A549 (cell line): ENCODE measurements around the gene MGMT. TPM values are rescaled to one million over a fixed set of nuclear protein-coding genes. Genes with fewer than 3 reads are reported as not detected.

Experiments
- ATAC-seq, 2 experiments: fragments of 200-7000 bp in 1 of 2; fragments of >200 bp in 1 of 2; cut with Nextera tagmentation in 1 of 2; cut with Tn5 transposase in 1 of 2; 3 replicates each; pipeline versions ENCODE4 v1.8.0 to v1.9.1; 2018 to 2020; ENCODE audit warnings: mild to moderate bottlenecking in 1 of 2, moderate library complexity in 1 of 2
- CTCF ChIA-PET: fragments of 300-600 bp; sonication (Branson Sonifier 250); formaldehyde crosslinking; extraction: SDS; loops from one replicate; lab custom pipeline; 2021; ENCODE audit warnings: antibody characterized with exemption, inconsistent platforms; lab: Yijun Ruan, JAX
- POLR2A ChIA-PET: fragments of 350-600 bp; formaldehyde crosslinking; extraction: SDS; loops from one replicate; lab custom pipeline; 2021; ENCODE audit warnings: antibody characterized with exemption, inconsistent platforms; lab: Yijun Ruan, JAX
- DNase-seq, 2 experiments: peaks; one replicate each; pipeline versions ENCODE4 v3.0.0 to v3.0.0-alpha.2; 2011 to 2016; ENCODE audit warnings: low read depth in 1 of 2, low spot score in 1 of 2
- FAIRE-seq: peaks from 2 replicates; lab custom pipeline; 2011; peaks lifted over from hg19 to GRCh38; lab: Jason Lieb, UNC
- H3K27ac ChIP-seq, 2 experiments: fragments of >200 bp; sonication (Bioruptor Twin); formaldehyde crosslinking; 3 replicates each; pipeline ENCODE4 v1.5.1; 2016 to 2017
- H3K4me1 ChIP-seq: fragments of >200 bp; sonication (Bioruptor Twin); formaldehyde crosslinking; 3 replicates; pipeline ENCODE4 v1.6.1; 2016
- H3K4me2 ChIP-seq: fragments of >200 bp; sonication (Bioruptor Twin); formaldehyde crosslinking; 3 replicates; pipeline ENCODE4 v1.6.1; 2016
- H3K4me3 ChIP-seq: fragments of >200 bp; sonication (Bioruptor Twin); formaldehyde crosslinking; 3 replicates; pipeline ENCODE4 v1.5.1; 2016
- H3K9me3 ChIP-seq: fragments of >200 bp; sonication (Bioruptor Twin); formaldehyde crosslinking; 3 replicates; pipeline ENCODE4 v1.6.1; 2016
- CBX2 ChIP-seq: fragments of 200-600 bp; sonication (generic); IDR thresholded peaks from 2 replicates; pipeline ENCODE4 v1.6.1; 2016; ENCODE audit warnings: low read depth, mild to moderate bottlenecking, borderline replicate concordance
- CBX8 ChIP-seq: fragments of 200-600 bp; sonication (generic); IDR thresholded peaks from 2 replicates; pipeline ENCODE4 v1.6.1; 2016
- E2F6 ChIP-seq: IDR thresholded peaks from 2 replicates; pipeline ENCODE4 v1.6.1; 2012; ENCODE audit warnings: low read depth, borderline replicate concordance
- EHF ChIP-seq: fragments of 250-450 bp; sonication (Bioruptor Pico); IDR thresholded peaks from 2 replicates; pipeline ENCODE4 v1.5.0; 2020; ENCODE audit warnings: mild to moderate bottlenecking
- EHMT2 ChIP-seq: fragments of 200-600 bp; sonication (generic); IDR thresholded peaks from 2 replicates; pipeline ENCODE4 v1.6.1; 2016; ENCODE audit warnings: antibody characterized with exemption, low read depth, mild to moderate bottlenecking, moderate library complexity
- FOSB ChIP-seq: fragments of 250-450 bp; sonication (Bioruptor Pico); IDR thresholded peaks from 2 replicates; pipeline ENCODE4 v1.5.0; 2020; ENCODE audit warnings: mild to moderate bottlenecking, moderate library complexity
- FOSL2 ChIP-seq, 2 experiments: fragments of 450-650 bp in 1 of 2; fragments of >200 bp in 1 of 2; sonication (Bioruptor Twin) in 1 of 2; formaldehyde crosslinking; IDR thresholded peaks; 2 replicates each; pipeline versions ENCODE4 v1.5.0 to v1.6.1; 2016 to 2020; ENCODE audit warnings: mild to moderate bottlenecking in 1 of 2, moderate library complexity in 1 of 2
- FOXS1 ChIP-seq: fragments of 250-450 bp; sonication (Bioruptor Pico); IDR thresholded peaks from 2 replicates; pipeline ENCODE4 v1.5.0; 2020; ENCODE audit warnings: mild to moderate bottlenecking, moderate library complexity
- GATA3 ChIP-seq: IDR thresholded peaks from 2 replicates; pipeline ENCODE4 v1.6.1; 2012; ENCODE audit warnings: borderline replicate concordance
- HEYL ChIP-seq: fragments of 250-450 bp; sonication (Bioruptor Pico); IDR thresholded peaks from 2 replicates; pipeline ENCODE4 v1.8.0; 2021; ENCODE audit warnings: mild to moderate bottlenecking, moderate library complexity
- HOXA7 ChIP-seq: fragments of 250-450 bp; sonication (Bioruptor Pico); IDR thresholded peaks from 2 replicates; pipeline ENCODE4 v1.5.0; 2020; ENCODE audit warnings: mild to moderate bottlenecking, moderate library complexity
- KDM5A ChIP-seq: fragments of 200-600 bp; sonication (generic); IDR thresholded peaks from 2 replicates; pipeline ENCODE4 v1.6.1; 2016; ENCODE audit warnings: antibody characterized with exemption, mild to moderate bottlenecking
- MAFK ChIP-seq: fragments of 450-650 bp; IDR thresholded peaks from 2 replicates; pipeline ENCODE4 v1.6.1; 2014; ENCODE audit not compliant: partially characterized antibody
- NPAS2 ChIP-seq: fragments of 250-450 bp; sonication (Bioruptor Pico); IDR thresholded peaks from 2 replicates; pipeline ENCODE4 v1.8.0; 2022; ENCODE audit warnings: mild to moderate bottlenecking, moderate library complexity, borderline replicate concordance
- NR3C1 ChIP-seq: fragments of >200 bp; sonication (Bioruptor Twin); formaldehyde crosslinking; IDR thresholded peaks from 3 replicates; pipeline ENCODE4 v1.6.1; 2017
- PHF8 ChIP-seq: fragments of 200-600 bp; sonication (generic); IDR thresholded peaks from 2 replicates; pipeline ENCODE4 v1.6.1; 2016; ENCODE audit warnings: low read depth, mild to moderate bottlenecking, antibody characterized with exemption, moderate library complexity, borderline replicate concordance
- POLR2A ChIP-seq: IDR thresholded peaks from 2 replicates; pipeline ENCODE4 v1.6.1; 2012; ENCODE audit warnings: mild to moderate bottlenecking, low read length
- POLR2AphosphoS2 ChIP-seq: conservative IDR thresholded peaks from 2 replicates; pipeline ENCODE4 v1.6.1; 2012; ENCODE audit warnings: low read length, improper control_type of control experiment, inconsistent platforms
- RARB ChIP-seq: fragments of 250-450 bp; sonication (Bioruptor Pico); IDR thresholded peaks from 2 replicates; pipeline ENCODE4 v1.8.0; 2021; ENCODE audit warnings: mild to moderate bottlenecking, moderate library complexity
- RCOR1 ChIP-seq: fragments of 150-350 bp; IDR thresholded peaks from 2 replicates; pipeline ENCODE4 v1.6.1; 2014; ENCODE audit warnings: antibody characterized with exemption, low read length, low read depth
- RFX5 ChIP-seq: fragments of 450-650 bp; IDR thresholded peaks from 2 replicates; pipeline ENCODE4 v1.7.1; 2014; ENCODE audit warnings: antibody characterized with exemption, mild to moderate bottlenecking, moderate library complexity
- RNF2 ChIP-seq: fragments of 200-600 bp; sonication (generic); IDR thresholded peaks from 2 replicates; pipeline ENCODE4 v1.6.1; 2016; ENCODE audit warnings: low read depth, mild to moderate bottlenecking, antibody characterized with exemption, moderate library complexity, borderline replicate concordance
- SMC3 ChIP-seq: fragments of >200 bp; sonication (Bioruptor Twin); formaldehyde crosslinking; IDR thresholded peaks from 3 replicates; pipeline ENCODE4 v1.6.1; 2018; ENCODE audit warnings: inconsistent platforms
- SREBF2 ChIP-seq: fragments of 450-650 bp; IDR thresholded peaks from 2 replicates; pipeline ENCODE4 v1.6.1; 2014; ENCODE audit warnings: mild to moderate bottlenecking, moderate library complexity
- TP53 ChIP-seq: fragments of 250-450 bp; sonication (Bioruptor Pico); IDR thresholded peaks from 2 replicates; pipeline ENCODE4 v1.5.0; 2021; ENCODE audit warnings: mild to moderate bottlenecking, moderate library complexity
- ZC3H11A ChIP-seq: fragments of 450-650 bp; IDR thresholded peaks from 2 replicates; pipeline ENCODE4 v1.6.1; 2014; ENCODE audit warnings: antibody characterized with exemption, mild to moderate bottlenecking
- ZFP36 ChIP-seq: fragments of 450-650 bp; IDR thresholded peaks from 2 replicates; pipeline ENCODE4 v1.6.1; 2014; ENCODE audit warnings: borderline replicate concordance; ENCODE audit not compliant: partially characterized antibody
- WGBS: methylation state at CpG from one replicate; pipeline ENCODE4 v1.1.6; 2017; ENCODE audit errors: missing lambda C conversion rate; 5-methylcytosine and 5-hydroxymethylcytosine counted together
- polyA plus RNA-seq, 4 experiments: library from polyadenylated mRNA; depleted of rRNA in 3 of 4; stranded (reverse); fragments of >200 nt; fragmentation: RNase III in 1 of 4; extraction: RNeasy Plus Mini Kit Qiagen cat#74134 plus additional on column Dnase treatment in 1 of 4; gene quantifications; 2 replicates in 3 of 4; 3 replicates in 1 of 4; pipeline ENCODE4 v1.2.3, GENCODE V29; 2011 to 2017
- TF ChIP-seq, protein P1 (sequence below): IDR thresholded peaks from 2 replicates; pipeline ENCODE4 v1.6.1; 2012
- TF ChIP-seq, protein P2 (sequence below): fragments of 450-650 bp; IDR thresholded peaks from 2 replicates; pipeline ENCODE4 v1.6.1; 2014; ENCODE audit warnings: antibody characterized with exemption
- TF ChIP-seq, protein P3 (sequence below): fragments of >200 bp; sonication (Bioruptor Twin); formaldehyde crosslinking; IDR thresholded peaks from 3 replicates; pipeline ENCODE4 v1.5.1; 2016

Gene MGMT
- polyA plus RNA-seq, 2 of the 4 experiments (the other 2 are of a cell fraction), result 4.9 to 5.2 TPM

- WGBS, result 56% methylated on average over 19 of the region's 19 CpGs
- CTCF ChIA-PET, result no interaction called here
Observed at GRCh38 chr10:129581827-129582411, 114.9 kb downstream of the MGMT start.

DNA sequence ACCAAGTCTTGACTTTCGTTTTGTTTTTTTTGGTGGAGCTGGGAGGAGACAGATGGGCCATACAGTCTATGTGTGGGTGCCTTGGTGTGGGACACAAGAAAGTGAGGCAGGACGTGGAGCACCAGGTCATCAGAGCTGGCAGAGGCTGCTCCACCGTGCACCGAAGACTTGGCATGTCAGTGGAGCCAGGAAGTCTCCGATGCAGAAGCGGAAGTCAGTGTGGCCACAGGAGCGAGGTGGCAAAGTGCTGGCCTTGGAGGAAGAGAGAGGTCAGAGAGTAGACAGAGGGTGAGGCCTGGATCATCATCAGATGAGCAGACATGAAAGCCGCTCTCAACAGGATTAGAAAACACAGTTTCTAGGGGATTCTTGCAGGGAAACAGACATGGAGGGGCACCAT, 116.8 kb downstream of the MGMT start:
- Histone ChIP-seq H3K4me2 (no peak overlapping the region), H3K9me3 (peaks cover 19% of the 10 kb centered on the region), H3K4me3 (no peak overlapping the region), H3K4me1 (no peaks in the 10 kb centered on the region), H3K27ac (no peak overlapping the region)
- ATAC-seq (no peak), DNase-seq (no peak), FAIRE-seq (no peak)
- CTCF ChIA-PET, result no interaction called here
- TF ChIP-seq GATA3 (no peak), NR3C1 (no peak), EHF (CRISPR knock-in tag) (no peak), FOXS1 (CRISPR knock-in tag) (no peak), SMC3 (no peak), RCOR1 (no peak), NPAS2 (no peak), RFX5 (no peak), KDM5A (no peak), RNF2 (no peak), HOXA7 (CRISPR knock-in tag) (no peak), POLR2AphosphoS2 (no peak), E2F6 (no peak), CBX2 (no peak)
- TF ChIP-seq, protein P1, sequence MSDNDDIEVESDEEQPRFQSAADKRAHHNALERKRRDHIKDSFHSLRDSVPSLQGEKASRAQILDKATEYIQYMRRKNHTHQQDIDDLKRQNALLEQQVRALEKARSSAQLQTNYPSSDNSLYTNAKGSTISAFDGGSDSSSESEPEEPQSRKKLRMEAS, result no peak
- POLR2A ChIA-PET, result no interaction called here
- 38% methylated on average over 8 of the region's 8 CpGs for WGBS

More at GRCh38 chr10:129581827-129582411, 114.9 kb downstream of the MGMT start:
- Histone ChIP-seq H3K4me1 (no peaks in the 10 kb centered on the region), H3K9me3 (peaks cover 5% of the 10 kb centered on the region), H3K27ac (no peak overlapping the region), H3K4me2 (no peak overlapping the region), H3K4me3 (no peak overlapping the region)
- FAIRE-seq (no peak), DNase-seq (no peak), ATAC-seq (no peak)
- TF ChIP-seq POLR2A (no peak), MAFK (no peak), FOSB (CRISPR knock-in tag) (no peak), SREBF2 (no peak), EHMT2 (no peak), FOXS1 (CRISPR knock-in tag) (no peak), FOSL2 (IDR thresholded peaks at IDR 0.05) (no peak), FOSL2 (CRISPR knock-in tag; IDR thresholded peaks at IDR 0.05) (no peak), RARB (CRISPR knock-in tag) (no peak), RNF2 (no peak), CBX2 (no peak), ZC3H11A (no peak), ZFP36 (no peak), EHF (CRISPR knock-in tag) (no peak), NPAS2 (no peak), CBX8 (no peak), TP53 (CRISPR knock-in tag) (no peak), PHF8 (no peak), HEYL (CRISPR knock-in tag) (no peak)
- TF ChIP-seq, protein P2, sequence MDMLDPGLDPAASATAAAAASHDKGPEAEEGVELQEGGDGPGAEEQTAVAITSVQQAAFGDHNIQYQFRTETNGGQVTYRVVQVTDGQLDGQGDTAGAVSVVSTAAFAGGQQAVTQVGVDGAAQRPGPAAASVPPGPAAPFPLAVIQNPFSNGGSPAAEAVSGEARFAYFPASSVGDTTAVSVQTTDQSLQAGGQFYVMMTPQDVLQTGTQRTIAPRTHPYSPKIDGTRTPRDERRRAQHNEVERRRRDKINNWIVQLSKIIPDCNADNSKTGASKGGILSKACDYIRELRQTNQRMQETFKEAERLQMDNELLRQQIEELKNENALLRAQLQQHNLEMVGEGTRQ, result no peak
- TF ChIP-seq, protein P3, sequence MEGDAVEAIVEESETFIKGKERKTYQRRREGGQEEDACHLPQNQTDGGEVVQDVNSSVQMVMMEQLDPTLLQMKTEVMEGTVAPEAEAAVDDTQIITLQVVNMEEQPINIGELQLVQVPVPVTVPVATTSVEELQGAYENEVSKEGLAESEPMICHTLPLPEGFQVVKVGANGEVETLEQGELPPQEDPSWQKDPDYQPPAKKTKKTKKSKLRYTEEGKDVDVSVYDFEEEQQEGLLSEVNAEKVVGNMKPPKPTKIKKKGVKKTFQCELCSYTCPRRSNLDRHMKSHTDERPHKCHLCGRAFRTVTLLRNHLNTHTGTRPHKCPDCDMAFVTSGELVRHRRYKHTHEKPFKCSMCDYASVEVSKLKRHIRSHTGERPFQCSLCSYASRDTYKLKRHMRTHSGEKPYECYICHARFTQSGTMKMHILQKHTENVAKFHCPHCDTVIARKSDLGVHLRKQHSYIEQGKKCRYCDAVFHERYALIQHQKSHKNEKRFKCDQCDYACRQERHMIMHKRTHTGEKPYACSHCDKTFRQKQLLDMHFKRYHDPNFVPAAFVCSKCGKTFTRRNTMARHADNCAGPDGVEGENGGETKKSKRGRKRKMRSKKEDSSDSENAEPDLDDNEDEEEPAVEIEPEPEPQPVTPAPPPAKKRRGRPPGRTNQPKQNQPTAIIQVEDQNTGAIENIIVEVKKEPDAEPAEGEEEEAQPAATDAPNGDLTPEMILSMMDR, result no peak
- POLR2A ChIA-PET, result no interaction called here
